Loucy (cell line): ENCODE results near the gene TYMP.

Experiments used
- H2AFZ ChIP-seq: fragments of 200-600 bp; sonication (generic); 2 replicates; pipeline ENCODE4 v1.6.0; 2016; ENCODE audit warnings: antibody characterized with exemption, mild to moderate bottlenecking, low read length, moderate library complexity
- H3F3A ChIP-seq: fragments of 200-600 bp; 2 replicates; pipeline ENCODE4 v1.6.0; 2016; ENCODE audit warnings: antibody characterized with exemption, low read depth, mild to moderate bottlenecking
- H3K27me3 ChIP-seq: fragments of 200-600 bp; sonication (generic); 2 replicates; pipeline ENCODE4 v1.6.1; 2014; ENCODE audit warnings: low read length, mild to moderate bottlenecking; ENCODE audit not compliant: insufficient read depth, poor library complexity, severe bottlenecking
- H3K36me3 ChIP-seq: fragments of 200-600 bp; sonication (generic); 2 replicates; pipeline ENCODE4 v1.6.1; 2016; ENCODE audit warnings: low read length; ENCODE audit not compliant: insufficient read depth
- H3K4me1 ChIP-seq: fragments of 200-600 bp; sonication (generic); 2 replicates; pipeline ENCODE4 v1.5.1; 2014; ENCODE audit warnings: low read length, mild to moderate bottlenecking; ENCODE audit not compliant: insufficient read depth, poor library complexity, severe bottlenecking
- H3K4me2 ChIP-seq: fragments of 200-600 bp; sonication (generic); 2 replicates; pipeline ENCODE4 v1.6.0; 2014; ENCODE audit warnings: antibody characterized with exemption, low read length, low read depth, mild to moderate bottlenecking; ENCODE audit not compliant: poor library complexity, severe bottlenecking
- H3K4me3 ChIP-seq: fragments of 200-600 bp; sonication (generic); 2 replicates; pipeline ENCODE4 v1.5.1; 2014; ENCODE audit warnings: low read length, mild to moderate bottlenecking, mixed read lengths; ENCODE audit not compliant: poor library complexity, severe bottlenecking
- H3K79me2 ChIP-seq: fragments of 200-600 bp; sonication (generic); 2 replicates; pipeline ENCODE4 v1.6.1; 2014; ENCODE audit warnings: low read length; ENCODE audit not compliant: insufficient read depth
- H3K9ac ChIP-seq: fragments of 200-600 bp; sonication (generic); 2 replicates; pipeline ENCODE4 v1.6.0; 2014; ENCODE audit warnings: mild to moderate bottlenecking, low read depth, low read length, moderate library complexity; ENCODE audit not compliant: poor library complexity, severe bottlenecking
- H3K9me2 ChIP-seq: fragments of 200-600 bp; sonication (generic); replicated peaks from 2 replicates; pipeline ENCODE4 v1.6.1; 2016; ENCODE audit warnings: low read depth, low read length, mixed read lengths
- H3K9me3 ChIP-seq: fragments of 200-600 bp; sonication (generic); 2 replicates; pipeline ENCODE4 v1.6.1; 2014; ENCODE audit warnings: mild to moderate bottlenecking, antibody characterized with exemption, low read length, low read depth; ENCODE audit not compliant: insufficient read depth
- H4K20me1 ChIP-seq: fragments of 200-600 bp; sonication (generic); 2 replicates; pipeline ENCODE4 v1.6.0; 2014; ENCODE audit warnings: antibody characterized with exemption, low read length, mild to moderate bottlenecking; ENCODE audit not compliant: insufficient read depth, poor library complexity, severe bottlenecking
- CTCF ChIP-seq: fragments of 200-600 bp; sonication (generic); conservative IDR thresholded peaks from 2 replicates; pipeline ENCODE4 v1.5.1; 2014; ENCODE audit warnings: mild to moderate bottlenecking, antibody characterized with exemption, low read length
- EZH2phosphoT487 ChIP-seq: fragments of 200-600 bp; IDR thresholded peaks from 2 replicates; pipeline ENCODE4 v1.6.1; 2018; ENCODE audit warnings: antibody characterized with exemption, mild to moderate bottlenecking, moderate library complexity, borderline replicate concordance

TYMP gene

GRCh38 chr22:50527921-50528681 is 1.7 kb downstream of the TYMP start:
- Histone ChIP-seq H3K36me3 (peaks cover 11% of the 10 kb centered on the region; the same call in 1 of the 2 replicates), H3K27me3 (no peaks in the 10 kb centered on the region), H4K20me1 (peaks cover 6% of the 10 kb centered on the region), H3F3A (peaks cover 4% of the 10 kb centered on the region; the same call in 1 of the 2 replicates), H3K9ac (no peak overlapping the region), H3K9me2 (no peaks in the 10 kb centered on the region), H3K4me3 (no peak overlapping the region), H3K4me2 (peak overlapping the region; percentile 90), H3K79me2 (peaks cover 16% of the 10 kb centered on the region; the same call in 1 of the 2 replicates), H3K4me1 (peaks cover 16% of the 10 kb centered on the region), H3K9me3 (no peaks in the 10 kb centered on the region), H2AFZ (no peak overlapping the region)
- TF ChIP-seq EZH2phosphoT487 (no peak), CTCF (no peak)

GRCh38 chr22:50526834-50527801 is 2.7 kb downstream of the TYMP start:
- peaks cover 16% of the 10 kb centered on the region for H3K4me1 ChIP-seq
- H3K4me3 ChIP-seq = peak overlapping the region; percentile 84
- peaks cover 6% of the 10 kb centered on the region for H4K20me1 ChIP-seq
- peaks cover 16% of the 10 kb centered on the region; the same call in 1 of the 2 replicates for H3K79me2 ChIP-seq
- H3K4me2 ChIP-seq = peak overlapping the region; percentile 90
- no peaks in the 10 kb centered on the region for H3K9me2 ChIP-seq
- H3F3A ChIP-seq = peaks cover 4% of the 10 kb centered on the region; the same call in 1 of the 2 replicates
- no peaks in the 10 kb centered on the region for H3K9me3 ChIP-seq
- H2AFZ ChIP-seq = peak overlapping the region; percentile 91
- peaks cover 20% of the 10 kb centered on the region; the same call in 1 of the 2 replicates for H3K36me3 ChIP-seq
- TF ChIP-seq CTCF (no peak), EZH2phosphoT487 (no peak)
- H3K9ac ChIP-seq = peak overlapping the region; percentile 90
- H3K27me3 ChIP-seq = no peaks in the 10 kb centered on the region

- peaks cover 4% of the 10 kb centered on the region; the same call in 1 of the 2 replicates for H3F3A ChIP-seq
- H3K4me1 ChIP-seq = peaks cover 16% of the 10 kb centered on the region
- H3K9me3 ChIP-seq = no peaks in the 10 kb centered on the region
- H3K4me2 ChIP-seq = peak overlapping the region; percentile 90
- H3K4me3 ChIP-seq = peak overlapping the region; percentile 84
- peak overlapping the region; percentile 90 for H3K9ac ChIP-seq
- H3K79me2 ChIP-seq = peaks cover 16% of the 10 kb centered on the region; the same call in 1 of the 2 replicates
- peak overlapping the region; percentile 91 for H2AFZ ChIP-seq
- TF ChIP-seq EZH2phosphoT487 = no peak
- TF ChIP-seq CTCF = peak; percentile 59
- H3K36me3 ChIP-seq = peaks cover 28% of the 10 kb centered on the region; the same call in 1 of the 2 replicates
- no peaks in the 10 kb centered on the region for H3K27me3 ChIP-seq
- H4K20me1 ChIP-seq = peaks cover 8% of the 10 kb centered on the region
- H3K9me2 ChIP-seq = no peaks in the 10 kb centered on the region
Measured at GRCh38 chr22:50526108-50526833, 3.5 kb downstream of the TYMP start.
